HCT116 (cell line): ENCODE measurements around the gene POMGNT2. TPM values are rescaled to one million over a fixed set of nuclear protein-coding genes. Genes with fewer than 3 reads are reported as not detected.

Source experiments
- ATAC-seq: fragments of 200-7000 bp; cut with Tn5 transposase; 2 replicates; pipeline ENCODE4 v1.9.1; 2020; ENCODE audit warnings: mild to moderate bottlenecking, moderate library complexity
- BruUV-seq: library from RNA; stranded (reverse); fragments of 400-500 nt; replicated peaks from 2 replicates; lab custom pipeline; 2021; lab: Mats Ljungman, UMichigan
- CTCF ChIA-PET: fragments of 300-600 bp; sonication (Branson Sonifier 250); formaldehyde crosslinking; loops from one replicate; lab custom pipeline; 2021; ENCODE audit warnings: antibody characterized with exemption; lab: Charles Lee
- POLR2A ChIA-PET: fragments of 300-600, 350-600 bp; sonication (Branson Sonifier 250); formaldehyde crosslinking; loops from one replicate; lab custom pipeline; 2021; ENCODE audit warnings: antibody characterized with exemption; lab: Charles Lee
- RAD21 ChIA-PET, 2 experiments: fragments of 300-600 bp; sonication (Branson Sonifier 250); formaldehyde crosslinking; loops; one replicate each; lab custom pipeline; 2023; ENCODE audit warnings: low total read pairs in 2 of 2; ENCODE audit not compliant: uncharacterized antibody in 2 of 2, unreplicated experiment in 2 of 2, low non-redundant PET in 1 of 2; lab: Charles Lee
- DNase-seq: peaks from one replicate; pipeline ENCODE4 v3.0.0-alpha.2; 2010; ENCODE audit warnings: low read depth, low spot score
- H2AFZ ChIP-seq: fragments of 200-600 bp; shearing (Covaris generic), sonication (generic); 2 replicates; pipeline ENCODE4 v1.6.1; 2017; ENCODE audit warnings: low read depth, mixed run types, mixed read lengths, antibody characterized with exemption, low read length; ENCODE audit not compliant: poor library complexity, severe bottlenecking
- H3K27ac ChIP-seq: 2 replicates; pipeline ENCODE4 v1.5.1; 2012; ENCODE audit warnings: low read depth, low read length
- H3K27me3 ChIP-seq: fragments of 200-600 bp; sonication (generic); 2 replicates; pipeline ENCODE4 v1.6.1; 2016; ENCODE audit warnings: mixed run types, low read length, mixed read lengths; ENCODE audit not compliant: insufficient read depth
- H3K36me3 ChIP-seq, 2 experiments: fragments of 200-500 bp in 1 of 2; fragments of 200-600 bp in 1 of 2; sonication (Bioruptor generic) in 1 of 2; sonication (generic) in 1 of 2; 2 replicates each; pipeline versions ENCODE4 v1.5.1 to v1.6.1; 2014 to 2016; ENCODE audit warnings: low read length in 2 of 2, inconsistent platforms in 1 of 2, mixed read lengths in 1 of 2, mixed run types in 1 of 2; ENCODE audit not compliant: insufficient read depth in 2 of 2, control insufficient read depth in 1 of 2
- H3K4me1 ChIP-seq, 2 experiments: fragments of 200-600 bp in 1 of 2; sonication (generic) in 1 of 2; 2 replicates each; pipeline versions ENCODE4 v1.5.1 to v1.6.1; 2012 to 2017; ENCODE audit warnings: low read length in 2 of 2, inconsistent platforms in 1 of 2, mild to moderate bottlenecking in 1 of 2, mixed read lengths in 1 of 2, mixed run types in 1 of 2, moderate library complexity in 1 of 2; ENCODE audit not compliant: insufficient read depth in 2 of 2, control insufficient read depth in 1 of 2
- H3K4me2 ChIP-seq: fragments of 200-600 bp; sonication (generic); 2 replicates; pipeline ENCODE4 v1.6.1; 2017; ENCODE audit warnings: mixed run types, low read length, mixed read lengths
- H3K4me3 ChIP-seq, 2 experiments: fragments of 200-600 bp in 1 of 2; sonication (generic) in 1 of 2; replicated peaks in 1 of 2; 2 replicates each; pipeline ENCODE4 v1.5.1; 2011 to 2016; ENCODE audit warnings: low read length in 2 of 2, control low read depth in 1 of 2, low read depth in 1 of 2, mild to moderate bottlenecking in 1 of 2, mixed read lengths in 1 of 2, mixed run types in 1 of 2
- H3K79me2 ChIP-seq: fragments of 200-600 bp; sonication (generic); 2 replicates; pipeline ENCODE4 v1.6.1; 2017; ENCODE audit warnings: mild to moderate bottlenecking, mixed run types, low read length, moderate library complexity, mixed read lengths; ENCODE audit not compliant: insufficient read depth
- H3K9ac ChIP-seq: fragments of 200-600 bp; sonication (generic); 2 replicates; pipeline ENCODE4 v1.6.1; 2016; ENCODE audit warnings: low read length, mixed read lengths
- H3K9me2 ChIP-seq: fragments of 200-600 bp; sonication (generic), shearing (Covaris generic); 2 replicates; pipeline ENCODE4 v1.6.1; 2017; ENCODE audit warnings: mixed run types, mild to moderate bottlenecking, moderate library complexity; ENCODE audit not compliant: insufficient read depth
- H3K9me3 ChIP-seq, 2 experiments: fragments of 200-500 bp in 1 of 2; fragments of 200-600 bp in 1 of 2; sonication (Bioruptor generic) in 1 of 2; sonication (generic) in 1 of 2; 2 replicates each; pipeline ENCODE4 v1.6.1; 2014 to 2017; ENCODE audit warnings: low read length in 2 of 2, mixed read lengths in 2 of 2, inconsistent platforms in 1 of 2, low read depth in 1 of 2, mild to moderate bottlenecking in 1 of 2, mixed run types in 1 of 2, moderate library complexity in 1 of 2; ENCODE audit not compliant: control insufficient read depth in 1 of 2, insufficient read depth in 1 of 2
- H4K20me1 ChIP-seq: fragments of 200-600 bp; sonication (generic), shearing (Covaris generic); 2 replicates; pipeline ENCODE4 v1.6.1; 2017; ENCODE audit warnings: mixed run types, mild to moderate bottlenecking, moderate library complexity; ENCODE audit not compliant: insufficient read depth
- ATF3 ChIP-seq: IDR thresholded peaks from 2 replicates; pipeline ENCODE4 v1.6.1; 2012
- CBX3 ChIP-seq: IDR thresholded peaks from 2 replicates; pipeline ENCODE4 v1.6.1; 2012; ENCODE audit warnings: low read depth
- CTCF ChIP-seq, 3 experiments: fragments of 200-600 bp in 1 of 3; sonication (generic) in 1 of 3; IDR thresholded peaks in 2 of 3; conservative IDR thresholded peaks in 1 of 3; 2 replicates each; pipeline ENCODE4 v1.5.1; 2012 to 2017; ENCODE audit warnings: low read depth in 2 of 3, low read length in 2 of 3, antibody characterized with exemption in 1 of 3, borderline replicate concordance in 1 of 3, control low read depth in 1 of 3, mild to moderate bottlenecking in 1 of 3, mixed read lengths in 1 of 3, mixed run types in 1 of 3, moderate library complexity in 1 of 3; ENCODE audit not compliant: insufficient read depth in 1 of 3
- EGR1 ChIP-seq: IDR thresholded peaks from 2 replicates; pipeline ENCODE4 v1.6.1; 2012; ENCODE audit warnings: low read depth
- ELF1 ChIP-seq: IDR thresholded peaks from 2 replicates; pipeline ENCODE4 v1.6.1; 2012; ENCODE audit warnings: low read depth, borderline replicate concordance
- EZH2 ChIP-seq: fragments of 200-600 bp; sonication (generic); IDR thresholded peaks from 2 replicates; pipeline ENCODE4 v1.6.1; 2017; ENCODE audit warnings: antibody characterized with exemption, mixed run types
- EZH2phosphoT487 ChIP-seq: fragments of 200-600 bp; IDR thresholded peaks from 2 replicates; pipeline ENCODE4 v1.6.1; 2018; ENCODE audit warnings: antibody characterized with exemption, borderline replicate concordance
- FOSL1 ChIP-seq: IDR thresholded peaks from 2 replicates; pipeline ENCODE4 v1.6.1; 2012; ENCODE audit warnings: low read depth
- POLR2A ChIP-seq: IDR thresholded peaks from 2 replicates; pipeline ENCODE4 v1.7.0; 2011; ENCODE audit warnings: borderline replicate concordance; ENCODE audit not compliant: insufficient read depth, insufficient read length; ENCODE audit errors: extremely low read depth
- POLR2AphosphoS5 ChIP-seq: IDR thresholded peaks from 2 replicates; pipeline ENCODE4 v1.6.1; 2011; ENCODE audit warnings: mild to moderate bottlenecking, low read depth, low read length, moderate library complexity
- RAD21 ChIP-seq: IDR thresholded peaks from 2 replicates; pipeline ENCODE4 v1.6.1; 2012; ENCODE audit warnings: low read depth, mild to moderate bottlenecking
- REST ChIP-seq: IDR thresholded peaks from 2 replicates; pipeline ENCODE4 v1.6.1; 2012; ENCODE audit warnings: low read depth
- SIN3A ChIP-seq: IDR thresholded peaks from 2 replicates; pipeline ENCODE4 v1.6.1; 2012; ENCODE audit warnings: low read depth
- TCF7L2 ChIP-seq: IDR thresholded peaks from 2 replicates; pipeline ENCODE4 v1.7.0; 2011; ENCODE audit warnings: borderline replicate concordance, inconsistent platforms; ENCODE audit not compliant: insufficient read depth, insufficient read length; ENCODE audit errors: extremely low read depth
- YY1 ChIP-seq: IDR thresholded peaks from 2 replicates; pipeline ENCODE4 v1.6.1; 2011; ENCODE audit warnings: low read length, low read depth, moderate library complexity, mild to moderate bottlenecking; ENCODE audit not compliant: insufficient replicate concordance; ENCODE audit errors: extremely low read depth
- ZFX ChIP-seq: fragments of 450-650 bp; IDR thresholded peaks from 2 replicates; pipeline ENCODE4 v1.6.1; 2017
- ZNF274 ChIP-seq: fragments of 200-500 bp; sonication (Bioruptor generic); IDR thresholded peaks from 2 replicates; pipeline ENCODE4 v1.6.1; 2014; ENCODE audit warnings: mild to moderate bottlenecking, low read depth, low read length, inconsistent platforms
- intact Hi-C: fragments of 100-400 bp; cut with micrococcal nuclease; formaldehyde crosslinking; loops from 2 replicates; pipeline ENCODE4 v1.10.0; 2022
- total RNA-seq: library from RNA; stranded (reverse); gene quantifications from one replicate; pipeline ENCODE4 v1.2.1, GENCODE V29; 2021; ENCODE audit not compliant: unreplicated experiment

Gene POMGNT2
- total RNA-seq, 1 experiment from 2014 or later: 21.6 TPM

- no peaks in the 10 kb centered on the region for H3K79me2 ChIP-seq
- TF ChIP-seq RAD21: no peak
- no peak for TF ChIP-seq POLR2A
- no peak for TF ChIP-seq EZH2
- no peak for TF ChIP-seq POLR2AphosphoS5
- TF ChIP-seq FOSL1: no peak
- no peak for TF ChIP-seq ZNF274
- TF ChIP-seq ATF3: no peak
- TF ChIP-seq EZH2phosphoT487: no peak
- no peak for TF ChIP-seq REST
- TF ChIP-seq ELF1: no peak
- no peak for TF ChIP-seq CBX3
- TF ChIP-seq ZFX: no peak
- no peak for TF ChIP-seq EGR1
- no peak for TF ChIP-seq TCF7L2
- TF ChIP-seq YY1: no peak
- no peak for TF ChIP-seq CTCF (IDR thresholded peaks at IDR 0.05 in 2 of 3, conservative IDR thresholded peaks at IDR 0.05 in 1 of 3; ENCODE audit: borderline replicate concordance in 1 of 3, insufficient read depth in 1 of 3, low read depth in 2 of 3, low read length in 2 of 3)
- TF ChIP-seq SIN3A: no peak
- no peaks in the 10 kb centered on the region for H3K9me2 ChIP-seq
- no peak overlapping the region for H3K9ac ChIP-seq
- POLR2A ChIA-PET: no interaction called here
- H3K4me2 ChIP-seq: no peak overlapping the region
- no peak overlapping the region for H2AFZ ChIP-seq
- peaks cover 0 to 6% of the 10 kb centered on the region in 2 experiments; a peak in 1 of 4 replicates for H3K4me1 ChIP-seq
- no peaks in the 10 kb centered on the region for H3K9me3 ChIP-seq
- H4K20me1 ChIP-seq: no peaks in the 10 kb centered on the region
- H3K4me3 ChIP-seq: no peak overlapping the region
- RAD21 ChIA-PET: no interaction called here
- H3K36me3 ChIP-seq: no peaks in the 10 kb centered on the region
- no peak for ATAC-seq
- no peaks in the 10 kb centered on the region; the same call in 1 of the 2 replicates for H3K27me3 ChIP-seq
- no peak overlapping the region for H3K27ac ChIP-seq
- intact Hi-C loops: no loop called here
- no TSS peak for BruUV-seq
- CTCF ChIA-PET: no interaction called here
- no peak for DNase-seq
These were observed 73.9 kb downstream of the POMGNT2 start for GRCh38 chr3:43031889-43032545.
